SW480 (cell line): ENCODE results near the gene CMTM8.
A peak's percentile ranks its signal among the peaks of the same experiment; 100 is the strongest.

Experiments
- DNase-seq: peaks from one replicate; pipeline ENCODE4 v3.0.0-alpha.2; 2016; ENCODE audit warnings: low spot score

The CMTM8 gene

GRCh38 chr3:32308378-32308777 is 69.9 kb downstream of the CMTM8 start:
- no peak for DNase-seq

- DNase-seq: no peak
Observed at GRCh38 chr3:32309654-32310242, 71.3 kb downstream of the CMTM8 start.

- DNase-seq: no peak
Observed at GRCh38 chr3:32310336-32310735, 71.9 kb downstream of the CMTM8 start.

- DNase-seq: no peak
Observed at GRCh38 chr3:32310918-32311839, 72.7 kb downstream of the CMTM8 start.

GRCh38 chr3:32312251-32312650 is 73.8 kb downstream of the CMTM8 start:
- no peak for DNase-seq

- DNase-seq: no peak
Observed at GRCh38 chr3:32313169-32313568, 74.7 kb downstream of the CMTM8 start.

GRCh38 chr3:32313723-32314473 is 75.4 kb downstream of the CMTM8 start:
- peak; percentile 65 for DNase-seq

GRCh38 chr3:32315441-32315840 is 77.0 kb downstream of the CMTM8 start:
- DNase-seq: no peak

- DNase-seq: no peak
Observed at GRCh38 chr3:32316319-32316718, 77.8 kb downstream of the CMTM8 start.

- no peak for DNase-seq
Observed at GRCh38 chr3:32316976-32317375, 78.5 kb downstream of the CMTM8 start.

GRCh38 chr3:32319607-32320006 is 81.1 kb downstream of the CMTM8 start:
- DNase-seq: no peak

GRCh38 chr3:32320080-32320479 is 81.6 kb downstream of the CMTM8 start:
- no peak for DNase-seq

- DNase-seq: no peak
Observed at GRCh38 chr3:32321095-32321790, 82.8 kb downstream of the CMTM8 start.

GRCh38 chr3:32322311-32322710 is 83.8 kb downstream of the CMTM8 start:
- DNase-seq: no peak

- no peak for DNase-seq
Observed at GRCh38 chr3:32323604-32324003, 85.1 kb downstream of the CMTM8 start.

- DNase-seq: no peak
Observed at GRCh38 chr3:32325201-32325600, 86.7 kb downstream of the CMTM8 start.

GRCh38 chr3:32325927-32326326 is 87.4 kb downstream of the CMTM8 start:
- no peak for DNase-seq

- no peak for DNase-seq
Observed at GRCh38 chr3:32326795-32327194, 88.3 kb downstream of the CMTM8 start.

- no peak for DNase-seq
Observed at GRCh38 chr3:32334675-32335074, 96.2 kb downstream of the CMTM8 start.

GRCh38 chr3:32335365-32336112 is 97.1 kb downstream of the CMTM8 start:
- DNase-seq: no peak

- DNase-seq: no peak
Observed at GRCh38 chr3:32336113-32336498, 97.6 kb downstream of the CMTM8 start.

GRCh38 chr3:32337505-32337904 is 99.0 kb downstream of the CMTM8 start:
- no peak for DNase-seq
